ENCODE data around the gene NLGN2.

Gene NLGN2

DNA sequence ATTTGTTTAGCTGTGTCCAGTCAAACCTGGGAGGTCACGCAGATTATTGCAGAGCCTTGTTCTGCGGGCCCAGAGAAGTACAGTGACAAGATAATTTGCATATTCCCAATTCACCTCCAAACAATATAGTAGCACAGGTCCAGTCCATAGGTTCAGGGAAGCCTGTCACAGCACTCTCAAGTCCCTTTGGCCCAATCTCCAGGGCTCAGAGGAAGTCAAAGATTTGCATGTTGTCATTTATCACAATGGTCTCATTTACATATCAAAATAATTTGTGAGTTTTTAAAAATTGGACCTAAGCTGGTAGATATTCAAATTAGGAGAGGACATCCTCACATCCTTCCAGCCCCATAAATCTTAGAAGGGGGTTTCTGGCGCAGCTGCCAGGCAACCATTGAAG, 59.9 kb downstream of the NLGN2 start:
- no peak for DNase-seq

DNA sequence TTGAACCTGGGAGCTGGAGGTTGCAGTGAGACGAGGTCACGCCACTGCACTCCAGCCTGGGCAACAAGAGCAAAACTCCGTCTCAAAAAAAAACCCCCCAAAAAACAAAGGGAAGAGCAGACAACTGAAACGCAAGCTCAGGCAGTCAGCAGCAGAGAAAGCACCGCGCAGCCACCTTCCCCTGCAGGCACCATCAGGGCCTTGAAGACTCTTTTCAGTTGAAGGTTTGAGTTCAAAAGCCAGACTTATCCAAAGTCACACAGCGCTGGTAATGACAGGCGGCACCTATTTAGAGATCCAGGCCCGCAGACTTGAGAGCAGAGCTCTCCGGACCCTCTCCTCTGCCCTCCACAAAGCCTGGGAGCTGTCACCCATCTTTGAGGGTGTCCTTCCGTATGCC, 60.6 kb downstream of the NLGN2 start:
- DNase-seq = no peak

DNA sequence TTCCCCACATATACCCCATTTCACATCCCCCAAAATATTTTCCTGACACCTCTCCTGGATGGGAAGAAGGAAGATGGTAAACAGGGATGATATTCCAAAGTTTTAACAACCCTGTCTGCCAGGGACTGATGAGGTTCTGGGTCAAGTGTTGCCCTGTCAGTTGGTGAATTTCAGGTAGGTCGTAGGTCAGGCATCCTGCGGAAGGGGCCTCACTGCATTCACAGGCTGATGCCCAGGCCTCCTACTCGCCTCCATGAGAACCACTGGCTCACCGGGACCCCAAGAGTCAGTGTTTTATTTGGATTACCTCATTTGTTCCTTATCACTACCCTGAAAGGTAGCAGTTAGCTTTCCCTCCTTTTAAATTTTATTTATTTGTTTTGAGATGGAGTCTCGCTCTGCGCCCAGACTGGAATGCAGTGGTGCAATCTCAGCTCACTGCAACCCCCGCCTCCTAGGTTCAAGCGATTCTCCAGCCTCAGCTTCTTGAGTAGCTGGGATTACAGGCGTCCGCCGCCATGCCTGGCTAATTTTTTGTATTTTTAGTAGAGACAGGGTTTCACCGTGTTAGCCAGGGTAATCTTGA, 61.3 kb downstream of the NLGN2 start:
- no peak for DNase-seq
